T-helper 1 cell treated with Interleukin-12 subunit alpha and Interleukin-12 subunit beta and Interleukin-4 antibody, amounts not matched to agents 30 μg/mL and 1 μg/mL, for 36 hours (primary cell): ENCODE data around the gene CSNK1E.

Experiments
- H3K27ac Mint-ChIP-seq: one replicate; pipeline ENCODE4 v1.8.0; 2021; ENCODE audit warnings: mild to moderate bottlenecking, mixed read lengths
- H3K27me3 Mint-ChIP-seq: one replicate; pipeline ENCODE4 v1.8.0; 2021; ENCODE audit warnings: low read depth, mixed read lengths
- H3K36me3 Mint-ChIP-seq: one replicate; pipeline ENCODE4 v1.8.0; 2021; ENCODE audit warnings: low read depth, mixed read lengths
- H3K4me1 Mint-ChIP-seq: one replicate; pipeline ENCODE4 v1.8.0; 2021; ENCODE audit warnings: low read depth, mixed read lengths
- H3K4me3 Mint-ChIP-seq: one replicate; pipeline ENCODE4 v1.8.0; 2021; ENCODE audit warnings: mild to moderate bottlenecking, moderate library complexity, mixed read lengths
- H3K9me3 Mint-ChIP-seq: one replicate; pipeline ENCODE4 v1.8.0; 2021; ENCODE audit warnings: mixed read lengths

The CSNK1E gene

DNA sequence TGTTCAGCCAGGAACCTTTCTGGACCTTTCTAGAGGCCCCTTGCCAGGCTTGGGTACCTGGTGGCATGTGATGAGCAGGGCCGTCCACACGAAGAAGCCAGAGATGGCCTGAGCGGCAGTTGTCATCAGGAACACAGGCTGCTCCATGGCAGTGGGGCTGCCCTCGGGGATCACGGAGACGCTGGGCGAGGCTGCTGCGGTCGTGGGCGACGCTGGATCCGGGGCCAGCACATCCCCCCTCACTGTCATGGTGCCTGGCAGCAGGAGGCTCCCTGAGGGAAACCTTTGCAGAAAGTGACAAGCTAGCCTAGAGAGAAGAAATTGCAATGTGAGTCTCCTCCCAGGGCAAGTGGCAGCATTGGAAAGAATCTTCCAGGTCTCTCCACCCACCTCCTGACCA, 69.5 kb downstream of the CSNK1E start:
- Mint-ChIP-seq H3K4me1 (no peaks in the 10 kb centered on the region), H3K27me3 (no peaks in the 10 kb centered on the region), H3K27ac (no peak overlapping the region), H3K36me3 (peaks cover 13% of the 10 kb centered on the region), H3K9me3 (peaks cover 3% of the 10 kb centered on the region), H3K4me3 (no peak overlapping the region)

DNA sequence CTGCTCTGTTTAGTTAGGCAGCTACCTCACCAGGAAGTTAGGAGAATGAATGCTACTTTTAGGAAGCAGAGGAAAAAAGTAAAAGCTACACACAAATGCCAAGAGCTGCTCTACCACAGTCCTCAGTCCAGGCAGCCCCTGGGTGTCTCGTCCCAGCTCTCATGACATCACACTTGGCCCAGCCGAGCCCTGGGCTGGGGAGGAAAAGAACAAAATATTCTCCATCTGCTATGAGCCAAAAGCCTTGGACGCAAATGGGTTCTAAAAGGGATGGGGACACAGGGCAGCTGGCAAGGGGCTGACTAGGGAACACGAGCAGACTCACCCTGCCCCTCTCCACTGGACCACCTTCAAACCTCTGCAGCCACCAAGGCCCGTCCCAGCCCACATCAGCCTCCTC, 70.5 kb downstream of the CSNK1E start:
- H3K9me3 Mint-ChIP-seq, result peaks cover 3% of the 10 kb centered on the region
- no peaks in the 10 kb centered on the region for H3K27me3 Mint-ChIP-seq
- H3K4me3 Mint-ChIP-seq, result no peak overlapping the region
- no peaks in the 10 kb centered on the region for H3K4me1 Mint-ChIP-seq
- no peak overlapping the region for H3K27ac Mint-ChIP-seq
- peaks cover 13% of the 10 kb centered on the region for H3K36me3 Mint-ChIP-seq

DNA sequence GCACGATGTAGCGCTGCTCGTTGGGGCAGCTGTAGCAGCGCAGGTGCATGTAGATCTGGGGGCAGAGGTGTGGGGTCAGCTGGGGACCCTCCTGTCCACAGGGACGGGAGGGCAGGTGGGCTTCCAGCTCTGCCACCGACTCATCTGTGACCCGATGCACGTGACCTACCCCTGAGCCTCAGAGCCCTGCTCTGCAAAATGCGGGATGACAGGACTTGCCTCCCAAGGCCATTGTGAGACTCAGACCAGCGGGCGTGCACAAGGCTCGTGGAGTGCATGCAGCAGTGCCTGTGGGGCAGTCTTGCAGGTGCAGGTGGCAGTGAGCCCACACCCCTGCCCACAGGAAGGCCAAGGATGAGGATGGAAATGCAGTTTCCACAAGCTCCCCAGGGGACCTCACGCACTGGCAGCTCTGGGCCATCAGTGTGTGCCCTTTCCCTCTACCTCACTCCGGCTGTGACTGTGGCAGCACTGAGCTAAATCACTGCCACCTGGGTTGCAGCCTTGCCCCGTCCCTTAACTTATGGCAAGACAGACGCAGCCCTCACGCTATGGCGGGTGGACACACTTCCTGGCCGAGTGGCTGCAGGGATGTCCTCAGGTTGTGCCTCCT, 71.1 kb downstream of the CSNK1E start:
- H3K4me3 Mint-ChIP-seq, result no peak overlapping the region
- peaks cover 3% of the 10 kb centered on the region for H3K9me3 Mint-ChIP-seq
- no peak overlapping the region for H3K27ac Mint-ChIP-seq
- no peaks in the 10 kb centered on the region for H3K27me3 Mint-ChIP-seq
- H3K4me1 Mint-ChIP-seq, result no peaks in the 10 kb centered on the region
- H3K36me3 Mint-ChIP-seq, result peaks cover 13% of the 10 kb centered on the region

DNA sequence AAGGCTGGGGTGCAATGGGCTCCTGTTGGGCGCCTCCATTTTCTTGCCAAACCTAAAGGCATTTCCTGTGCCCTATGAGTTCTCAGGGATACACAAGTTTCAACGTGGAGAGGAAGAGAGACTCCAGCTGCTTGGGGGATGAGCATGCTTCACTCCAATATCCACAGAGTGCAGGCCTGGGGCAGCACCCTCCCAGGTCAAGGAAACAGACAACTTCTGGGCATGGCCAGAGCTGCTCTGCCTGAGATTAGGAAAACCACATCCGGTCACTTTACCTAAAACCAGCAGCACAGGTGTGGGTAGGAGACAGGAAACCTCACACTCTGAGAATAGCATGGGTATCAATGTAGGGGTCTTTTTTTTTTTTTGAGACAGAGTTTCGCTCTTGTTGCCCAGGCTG, 73.1 kb downstream of the CSNK1E start:
- Mint-ChIP-seq H3K4me1 (peaks cover 2% of the 10 kb centered on the region), H3K9me3 (no peaks in the 10 kb centered on the region), H3K27ac (no peak overlapping the region), H3K36me3 (peaks cover 11% of the 10 kb centered on the region), H3K4me3 (no peak overlapping the region), H3K27me3 (no peaks in the 10 kb centered on the region)

DNA sequence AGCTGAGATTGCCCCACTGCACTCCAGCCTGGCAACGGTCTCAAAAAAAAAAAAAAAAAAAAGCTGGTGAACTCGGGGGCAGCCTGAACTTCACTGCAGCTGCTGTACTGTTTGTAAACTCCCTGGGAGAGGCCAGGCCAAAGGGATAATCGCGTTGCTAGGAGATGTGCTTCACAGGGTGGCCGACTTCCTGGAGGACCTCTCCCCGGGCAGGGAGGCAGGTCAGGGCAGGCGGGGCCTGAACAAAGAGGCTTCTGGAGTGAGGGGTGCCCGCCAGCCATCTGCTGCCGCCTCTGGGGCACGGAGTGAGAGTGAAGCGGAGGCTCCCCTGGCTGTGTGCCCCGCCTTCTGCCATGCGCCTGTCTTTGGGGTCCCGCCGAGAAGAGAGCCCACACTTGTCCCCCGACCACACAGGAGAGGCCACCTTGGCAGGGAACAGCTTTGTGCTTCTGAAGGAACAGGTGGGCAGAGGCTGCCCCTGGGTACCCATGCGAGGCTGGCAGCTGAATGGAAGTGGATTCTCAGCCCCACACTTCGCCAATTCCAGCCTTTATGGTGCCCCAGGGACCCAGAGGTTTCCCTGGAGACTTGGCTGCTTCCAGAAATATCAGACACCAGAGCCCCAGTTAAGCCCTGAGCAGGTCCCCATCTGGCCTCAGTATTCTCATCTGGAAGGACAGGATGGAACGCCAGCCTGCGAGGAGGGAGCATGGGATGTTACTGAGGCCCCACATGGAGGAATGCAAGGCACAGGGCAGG, 74.0 kb downstream of the CSNK1E start:
- H3K27ac Mint-ChIP-seq, result no peak overlapping the region
- H3K36me3 Mint-ChIP-seq, result peaks cover 9% of the 10 kb centered on the region
- H3K4me3 Mint-ChIP-seq, result no peak overlapping the region

DNA sequence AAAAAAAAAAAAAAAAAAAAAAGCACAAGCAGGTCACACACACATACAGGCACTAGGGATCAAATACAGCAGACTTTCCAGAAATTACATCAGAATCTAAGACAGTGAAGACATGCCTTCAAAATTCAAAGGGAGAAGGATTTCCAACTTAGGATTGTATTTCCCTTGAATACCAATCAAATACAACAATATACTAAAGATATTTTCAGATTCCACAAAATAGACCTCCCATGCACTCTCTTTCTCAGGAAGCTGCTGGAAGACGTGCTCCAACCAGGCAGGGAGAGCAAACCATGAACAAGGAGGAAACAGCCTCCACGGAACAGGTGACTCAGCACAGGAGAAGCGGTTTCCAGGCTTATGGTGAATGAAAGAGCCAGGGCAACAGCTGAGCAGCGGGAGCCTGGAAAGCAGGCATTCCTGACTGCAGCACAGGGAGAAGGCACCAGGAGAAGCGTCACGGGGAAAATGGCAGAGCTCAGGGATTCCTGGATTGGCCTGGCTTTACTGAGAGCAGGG, 76.4 kb downstream of the CSNK1E start:
- Mint-ChIP-seq H3K9me3 (no peaks in the 10 kb centered on the region), H3K36me3 (peaks cover 4% of the 10 kb centered on the region), H3K27ac (no peak overlapping the region), H3K27me3 (no peaks in the 10 kb centered on the region), H3K4me3 (no peak overlapping the region), H3K4me1 (peaks cover 2% of the 10 kb centered on the region)

More for the DNA sequence above, 74.0 kb downstream of the CSNK1E start:
- peaks cover 2% of the 10 kb centered on the region for H3K4me1 Mint-ChIP-seq
- no peaks in the 10 kb centered on the region for H3K27me3 Mint-ChIP-seq
- no peaks in the 10 kb centered on the region for H3K9me3 Mint-ChIP-seq
